ENCODE data around the gene CPEB1. TPM values are rescaled to one million over a fixed set of nuclear protein-coding genes. Genes with fewer than 3 reads are reported as not detected.
"Not testable (repeated sequence)": the region's sequence is repeated elsewhere in the genome, so short reads cannot be mapped to it uniquely, and the experiment has no call there.

CPEB1 gene
- total and polyA plus RNA-seq, 2 of the 13 experiments (the other 11 are each of a cell fraction or from before 2014, with no cell fraction given) = 0.03 to 0.07 TPM

DNA sequence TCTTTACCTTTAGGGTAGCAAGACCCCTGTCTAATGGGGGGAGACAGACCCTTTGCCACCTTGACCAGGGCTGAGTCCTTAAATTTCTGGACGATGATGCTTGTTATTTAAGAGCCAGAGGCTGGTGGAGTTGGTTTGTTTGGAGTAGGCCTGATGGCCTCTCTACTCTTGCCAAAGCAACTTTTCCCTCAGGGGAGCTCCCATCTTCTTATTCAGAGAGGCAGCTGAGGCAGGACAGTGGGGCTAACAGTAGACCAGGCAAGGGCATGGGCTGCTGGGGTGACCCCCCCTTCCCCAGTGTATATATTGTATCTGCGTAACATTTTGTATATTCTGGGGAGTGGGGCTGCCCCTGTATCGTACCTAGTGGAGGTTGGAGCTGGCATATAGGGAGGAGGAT is 117.2 kb downstream of the CPEB1 start:
- TF ChIP-seq SIX1 (CRISPR knock-in tag; IDR thresholded peaks at IDR 0.05; ENCODE audit: borderline replicate concordance) = no peak
- TF ChIP-seq, protein P1, sequence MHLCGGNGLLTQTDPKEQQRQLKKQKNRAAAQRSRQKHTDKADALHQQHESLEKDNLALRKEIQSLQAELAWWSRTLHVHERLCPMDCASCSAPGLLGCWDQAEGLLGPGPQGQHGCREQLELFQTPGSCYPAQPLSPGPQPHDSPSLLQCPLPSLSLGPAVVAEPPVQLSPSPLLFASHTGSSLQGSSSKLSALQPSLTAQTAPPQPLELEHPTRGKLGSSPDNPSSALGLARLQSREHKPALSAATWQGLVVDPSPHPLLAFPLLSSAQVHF (CRISPR knock-in tag; IDR thresholded peaks at IDR 0.05) = no peak
- no peak for TF ChIP-seq ZNF558 (CRISPR knock-in tag; IDR thresholded peaks at IDR 0.05; ENCODE audit: borderline replicate concordance)
- no peak for TF ChIP-seq ZNF30 (CRISPR knock-in tag; IDR thresholded peaks at IDR 0.05)
- no peak for TF ChIP-seq NFIB (CRISPR knock-in tag; IDR thresholded peaks at IDR 0.05; ENCODE audit: borderline replicate concordance)
- TF ChIP-seq ZNF766 (CRISPR knock-in tag; IDR thresholded peaks at IDR 0.05; ENCODE audit: borderline replicate concordance) = no peak
- intact Hi-C loops (cut with micrococcal nuclease; ENCODE audit: unreplicated experiment) (loop anchor here (2.0 kb wide), 1 partner anchor 471 kb away; no protein-coding TSS in a partner anchor), in situ Hi-C loops (cut with HindIII; ENCODE audit: extremely low pct_ligation_motif_present, low pct_unique_long_range_greater_than_20kb) (no loop called here)
- no peak overlapping the region for H2AFZ ChIP-seq (ENCODE audit: low read length)
- no peak overlapping the region for H3K4me2 ChIP-seq (ENCODE audit: low read depth, low read length)
- H3K4me3 ChIP-seq (replicated peaks in 1 of 3; ENCODE audit: insufficient read depth in 1 of 3, low read depth in 2 of 3, low read length in 3 of 3) = no peak overlapping the region
- H3K9ac ChIP-seq (ENCODE audit: insufficient read depth, low read depth, low read length) = no peak overlapping the region
- ATAC-seq = no peak
- DNase-seq (ENCODE audit: low spot score) = no peak
- H3K27me3 ChIP-seq (ENCODE audit: control insufficient read depth in 1 of 2, insufficient read depth in 2 of 2, low read length in 2 of 2) = no peaks in the 10 kb centered on the region
- BruUV-seq (replicated peaks) = no TSS peak
- peaks cover 4 to 9% of the 10 kb centered on the region in 2 experiments; a peak in 2 of 5 replicates for H3K36me3 ChIP-seq (replicated peaks in 1 of 2; ENCODE audit: control insufficient read depth in 1 of 2, insufficient read depth in 2 of 2, low read length in 2 of 2)
- WGBS (ENCODE audit: low lambda C conversion rate) = 69% methylated on average over 3 of the region's 3 CpGs
- ChIA-PET POLR2A (interaction anchor here (1.8 kb wide), 1 partner anchor 10 kb away, joined by 17 read pairs; the partner anchor contains the start of gene RPS17), CTCF (ENCODE audit: low intra/inter-chr PET ratio, low total read pairs) (no interaction called here)
- no peaks in the 10 kb centered on the region for H3K9me3 ChIP-seq (ENCODE audit: low read length)
- no peaks in the 10 kb centered on the region for H3K79me2 ChIP-seq (ENCODE audit: insufficient read depth, low read length)
- no peaks in the 10 kb centered on the region for H4K20me1 ChIP-seq (ENCODE audit: insufficient read depth, low read length)
- no peak overlapping the region for H3K27ac ChIP-seq (ENCODE audit: extremely low read length, insufficient read depth, low read length)
- FAIRE-seq = no peak
- H3K4me1 ChIP-seq (ENCODE audit: insufficient read depth, low read length) = no peaks in the 10 kb centered on the region

DNA sequence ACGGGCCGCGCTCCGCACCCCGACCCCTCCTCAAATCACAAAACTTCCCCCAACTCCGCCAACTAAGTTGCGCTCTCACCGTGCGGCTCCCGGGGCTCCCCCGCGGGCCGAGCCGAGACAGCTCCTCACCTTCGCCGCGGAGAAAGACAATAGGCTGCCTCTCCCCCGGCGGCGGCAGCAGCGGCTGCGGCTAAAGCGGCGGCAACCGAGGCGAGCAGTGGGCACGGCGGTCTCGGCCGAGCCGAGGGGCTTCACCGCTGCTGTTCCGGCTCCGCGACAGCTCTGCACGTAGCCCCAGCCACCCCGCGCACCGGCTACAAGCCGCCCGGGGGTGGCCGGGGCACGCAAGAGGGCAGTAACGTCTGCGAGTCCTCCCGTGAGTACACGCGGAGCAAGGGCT is 133.6 kb downstream of the CPEB1 start:
- H3K9ac ChIP-seq (ENCODE audit: insufficient read depth, low read depth, low read length); ATAC-seq; in situ Hi-C loops (cut with HindIII; ENCODE audit: extremely low pct_ligation_motif_present, low pct_unique_long_range_greater_than_20kb); intact Hi-C loops (cut with micrococcal nuclease; ENCODE audit: unreplicated experiment); H3K27me3 ChIP-seq (ENCODE audit: control insufficient read depth in 1 of 2, insufficient read depth in 2 of 2, low read length in 2 of 2); H3K4me1 ChIP-seq (ENCODE audit: insufficient read depth, low read length); H4K20me1 ChIP-seq (ENCODE audit: insufficient read depth, low read length); BruUV-seq (replicated peaks); H2AFZ ChIP-seq (ENCODE audit: low read length); POLR2A ChIA-PET; H3K36me3 ChIP-seq (replicated peaks in 1 of 2; ENCODE audit: control insufficient read depth in 1 of 2, insufficient read depth in 2 of 2, low read length in 2 of 2); H3K27ac ChIP-seq (ENCODE audit: extremely low read length, insufficient read depth, low read length); H3K4me3 ChIP-seq (replicated peaks in 1 of 3; ENCODE audit: insufficient read depth in 1 of 3, low read depth in 2 of 3, low read length in 3 of 3); DNase-seq (ENCODE audit: low spot score); H3K9me3 ChIP-seq (ENCODE audit: low read length); CTCF ChIA-PET (ENCODE audit: low intra/inter-chr PET ratio, low total read pairs); H3K79me2 ChIP-seq (ENCODE audit: insufficient read depth, low read length); FAIRE-seq; H3K4me2 ChIP-seq (ENCODE audit: low read depth, low read length): not testable (repeated sequence)
- no CpG with 5 or more reads among the region's 48 CpGs for WGBS (ENCODE audit: low lambda C conversion rate)

DNA sequence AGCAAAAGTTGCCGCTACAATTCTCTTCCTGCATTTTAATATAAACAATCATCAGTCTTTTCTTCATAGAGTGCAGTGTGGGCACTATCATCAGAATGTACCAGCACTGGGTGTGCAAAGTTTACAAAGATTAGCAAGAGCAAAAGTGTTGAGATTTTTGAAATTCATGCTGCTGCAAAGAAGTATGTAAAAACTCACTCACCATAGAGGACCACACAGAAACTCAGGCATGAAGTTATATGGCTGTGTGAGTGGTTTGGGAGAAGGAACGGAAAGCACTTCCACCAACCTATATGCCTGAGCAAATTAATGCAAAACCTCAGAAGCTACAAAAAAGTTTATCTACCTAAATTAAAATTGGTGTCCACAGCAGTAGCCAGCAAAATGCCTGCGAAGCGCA is 139.5 kb downstream of the CPEB1 start:
- 96% methylated on average over 2 of the region's 4 CpGs for WGBS (ENCODE audit: low lambda C conversion rate)
- H3K36me3 ChIP-seq (replicated peaks in 1 of 2; ENCODE audit: control insufficient read depth in 1 of 2, insufficient read depth in 2 of 2, low read length in 2 of 2); H4K20me1 ChIP-seq (ENCODE audit: insufficient read depth, low read length); H2AFZ ChIP-seq (ENCODE audit: low read length); in situ Hi-C loops (cut with HindIII; ENCODE audit: extremely low pct_ligation_motif_present, low pct_unique_long_range_greater_than_20kb); POLR2A ChIA-PET; ATAC-seq; FAIRE-seq; H3K4me3 ChIP-seq (replicated peaks in 1 of 3; ENCODE audit: insufficient read depth in 1 of 3, low read depth in 2 of 3, low read length in 3 of 3); intact Hi-C loops (cut with micrococcal nuclease; ENCODE audit: unreplicated experiment); H3K27ac ChIP-seq (ENCODE audit: extremely low read length, insufficient read depth, low read length); H3K4me2 ChIP-seq (ENCODE audit: low read depth, low read length); CTCF ChIA-PET (ENCODE audit: low intra/inter-chr PET ratio, low total read pairs); DNase-seq (ENCODE audit: low spot score); H3K9me3 ChIP-seq (ENCODE audit: low read length); H3K9ac ChIP-seq (ENCODE audit: insufficient read depth, low read depth, low read length); H3K79me2 ChIP-seq (ENCODE audit: insufficient read depth, low read length); BruUV-seq (replicated peaks); H3K4me1 ChIP-seq (ENCODE audit: insufficient read depth, low read length); H3K27me3 ChIP-seq (ENCODE audit: control insufficient read depth in 1 of 2, insufficient read depth in 2 of 2, low read length in 2 of 2): not testable (repeated sequence)

DNA sequence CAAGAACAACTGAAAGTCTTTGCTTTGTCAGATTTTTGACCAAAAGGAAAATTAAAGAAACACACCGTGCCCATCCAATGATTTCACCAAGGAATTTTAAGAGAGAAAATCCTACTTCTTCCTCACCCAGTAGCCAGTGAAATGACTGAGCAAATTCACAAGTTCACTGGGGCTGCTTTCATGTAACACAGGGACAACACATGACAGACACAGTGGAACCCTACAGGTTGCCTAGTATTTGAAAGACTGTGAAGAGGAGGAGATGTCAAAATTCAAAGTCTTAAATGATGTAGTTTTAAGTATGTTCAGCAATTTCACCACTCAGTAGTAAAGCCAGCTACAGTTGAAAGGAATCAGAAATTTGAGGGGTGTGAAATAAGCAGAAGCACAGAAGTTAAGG is 140.1 kb downstream of the CPEB1 start:
- H3K79me2 ChIP-seq (ENCODE audit: insufficient read depth, low read length); H3K4me2 ChIP-seq (ENCODE audit: low read depth, low read length); H2AFZ ChIP-seq (ENCODE audit: low read length); H3K4me3 ChIP-seq (replicated peaks in 1 of 3; ENCODE audit: insufficient read depth in 1 of 3, low read depth in 2 of 3, low read length in 3 of 3); H3K36me3 ChIP-seq (replicated peaks in 1 of 2; ENCODE audit: control insufficient read depth in 1 of 2, insufficient read depth in 2 of 2, low read length in 2 of 2); FAIRE-seq; DNase-seq (ENCODE audit: low spot score); H3K4me1 ChIP-seq (ENCODE audit: insufficient read depth, low read length); H3K9ac ChIP-seq (ENCODE audit: insufficient read depth, low read depth, low read length); H3K27me3 ChIP-seq (ENCODE audit: control insufficient read depth in 1 of 2, insufficient read depth in 2 of 2, low read length in 2 of 2); H3K9me3 ChIP-seq (ENCODE audit: low read length); POLR2A ChIA-PET; ATAC-seq; in situ Hi-C loops (cut with HindIII; ENCODE audit: extremely low pct_ligation_motif_present, low pct_unique_long_range_greater_than_20kb); H3K27ac ChIP-seq (ENCODE audit: extremely low read length, insufficient read depth, low read length); CTCF ChIA-PET (ENCODE audit: low intra/inter-chr PET ratio, low total read pairs); H4K20me1 ChIP-seq (ENCODE audit: insufficient read depth, low read length); intact Hi-C loops (cut with micrococcal nuclease; ENCODE audit: unreplicated experiment): not testable (repeated sequence)
- TSS peak; percentile 21 for BruUV-seq (replicated peaks)
- 74% methylated on average over 1 of the region's 1 CpG for WGBS (ENCODE audit: low lambda C conversion rate)

Measured in HepG2 (cell line).